ENCODE measurements around the gene CASKIN1. TPM values are rescaled to one million over a fixed set of nuclear protein-coding genes. Genes with fewer than 3 reads are reported as not detected.

CASKIN1 gene
- total and polyA plus RNA-seq, 8 donors = 0.61 to 2.1 (median 1.1) TPM

GRCh38 chr16:2171601-2172178, 24.7 kb downstream of the CASKIN1 start:
- H3K27ac ChIP-seq = no peak overlapping the region
- DNase-seq (no peak), FAIRE-seq (no peak), ATAC-seq (no peak)
- no peak for TF ChIP-seq CTCF (IDR thresholded peaks at IDR 0.05)
- no peak overlapping the region for H3K4me3 ChIP-seq
- WGBS, 2 donors = 95 to 97% methylated on average over 27 to 28 of the region's 28 CpGs
- no peaks in the 10 kb centered on the region for H3K4me1 ChIP-seq
- H3K36me3 ChIP-seq = peaks cover 0 to 33% (median 18%) of the 10 kb centered on the region in 3 donors
- intact Hi-C loops (cut with DNase I) = no loop called here
- H3K9me3 ChIP-seq = no peaks in the 10 kb centered on the region
- no peaks in the 10 kb centered on the region for H3K27me3 ChIP-seq

- no peak overlapping the region for H3K27ac ChIP-seq
- H3K9me3 ChIP-seq = no peaks in the 10 kb centered on the region
- no peak overlapping the region for H3K4me3 ChIP-seq
- no peaks in the 10 kb centered on the region for H3K27me3 ChIP-seq
- TF ChIP-seq CTCF (IDR thresholded peaks at IDR 0.05) = no peak
- ATAC-seq (no peak), DNase-seq (no peak), FAIRE-seq (no peak)
- peaks cover 0 to 28% (median 18%) of the 10 kb centered on the region in 3 donors for H3K36me3 ChIP-seq
- H3K4me1 ChIP-seq = no peaks in the 10 kb centered on the region
- intact Hi-C loops (cut with DNase I) = no loop called here
- WGBS, 2 donors = 92% methylated on average over 44 to 47 of the region's 47 CpGs
These were observed 25.6 kb downstream of the CASKIN1 start for GRCh38 chr16:2170587-2171435.

GRCh38 chr16:2170080-2170479, 26.3 kb downstream of the CASKIN1 start:
- H3K27me3 ChIP-seq = no peaks in the 10 kb centered on the region
- FAIRE-seq = no peak
- intact Hi-C loops (cut with DNase I) = no loop called here
- 86 to 93% methylated on average over 14 to 18 of the region's 18 CpGs for WGBS, 2 donors
- no peaks in the 10 kb centered on the region for H3K9me3 ChIP-seq
- no peaks in the 10 kb centered on the region for H3K4me1 ChIP-seq
- TF ChIP-seq CTCF (IDR thresholded peaks at IDR 0.05) = no peak
- peak overlapping the region in 1 of 4 donors; percentile 28 for H3K27ac ChIP-seq
- DNase-seq = no peak
- peak in 1 of 4 donors; percentile 5 for ATAC-seq
- no peak overlapping the region for H3K4me3 ChIP-seq
- H3K36me3 ChIP-seq = peaks cover 0 to 23% (median 15%) of the 10 kb centered on the region in 3 donors

DNA sequence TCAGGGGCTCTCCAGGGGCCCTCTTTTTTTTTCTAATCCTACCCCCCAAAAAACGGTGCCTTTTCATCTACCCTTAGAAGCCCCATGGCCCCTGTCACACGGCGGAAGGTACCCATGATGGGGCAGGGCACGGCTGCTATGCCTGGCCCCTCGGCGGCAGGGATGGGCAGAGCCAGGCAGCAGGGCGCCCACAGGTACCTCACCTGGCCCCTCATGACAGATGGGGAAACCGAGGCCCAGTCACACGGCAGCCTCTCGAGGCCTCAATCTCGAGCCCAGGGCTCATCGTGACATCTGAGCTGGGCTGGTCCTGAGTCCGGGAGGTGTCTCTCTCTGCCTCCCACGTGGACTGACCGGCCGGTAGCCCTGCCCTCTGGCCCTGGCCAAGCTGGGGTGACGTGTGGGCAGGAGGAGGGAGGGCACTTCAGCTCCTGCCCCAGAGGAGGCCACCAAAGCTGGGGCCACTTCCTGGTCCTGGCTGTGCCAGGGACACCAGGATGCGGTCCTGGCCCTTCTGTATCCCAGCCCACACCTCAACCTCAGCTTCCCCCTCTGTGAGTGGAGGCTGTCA, 29.3 kb downstream of the CASKIN1 start:
- Histone ChIP-seq H3K36me3 (peaks cover 0 to 3% (median 0%) of the 10 kb centered on the region in 3 donors), H3K27me3 (no peaks in the 10 kb centered on the region), H3K4me1 (no peaks in the 10 kb centered on the region), H3K9me3 (no peaks in the 10 kb centered on the region), H3K27ac (no peak overlapping the region), H3K4me3 (no peak overlapping the region)
- FAIRE-seq = no peak
- TF ChIP-seq CTCF (IDR thresholded peaks at IDR 0.05) = no peak
- WGBS, 2 donors = 90 to 92% methylated on average over 18 of the region's 18 CpGs
- intact Hi-C loops (cut with DNase I) = no loop called here
- no peak for DNase-seq
- ATAC-seq = no peak

Measured in pancreas (tissue), 10 donors.